Heart right ventricle (tissue), 16 donors: Measurements from ENCODE around the gene INTS15. TPM values are rescaled to one million over a fixed set of nuclear protein-coding genes. Genes with fewer than 3 reads are reported as not detected.

Experiments used
- ATAC-seq, 8 donors: fragments of 200-7000 bp; cut with Tn5 transposase; one replicate each; pipeline ENCODE4 v1.9.1; 2020; ENCODE audit warnings: mild to moderate bottlenecking in 8 of 8, moderate library complexity in 8 of 8, moderate number of reproducible peaks in 1 of 8
- DNase-seq, 2 donors: peaks; one replicate each; pipeline ENCODE4 v3.0.0-alpha.2; 2020
- H3K27ac ChIP-seq, 10 donors: fragments of 200-600 bp; sonication (generic) in 2 of 10; one replicate each; pipeline versions ENCODE4 v1.5.0 to v1.8.0; 2020 to 2022; ENCODE audit warnings: mild to moderate bottlenecking in 3 of 10
- H3K27me3 ChIP-seq, 7 donors: fragments of 200-600 bp; one replicate each; pipeline ENCODE4 v1.8.0; 2021 to 2022; ENCODE audit warnings: mild to moderate bottlenecking in 2 of 7
- H3K36me3 ChIP-seq, 9 donors: fragments of 200-600 bp; sonication (generic) in 1 of 9; one replicate each; pipeline versions ENCODE4 v1.5.0 to v1.8.0; 2020 to 2022; ENCODE audit warnings: mild to moderate bottlenecking in 2 of 9
- H3K4me1 ChIP-seq, 9 donors: fragments of 200-600 bp; sonication (generic) in 1 of 9; one replicate each; pipeline versions ENCODE4 v1.5.0 to v1.8.0; 2020 to 2022; ENCODE audit warnings: mild to moderate bottlenecking in 4 of 9
- H3K4me3 ChIP-seq, 10 donors: fragments of 200-600 bp; sonication (generic) in 2 of 10; one replicate each; pipeline versions ENCODE4 v1.5.0 to v1.8.0; 2020 to 2022; ENCODE audit warnings: mild to moderate bottlenecking in 7 of 10, moderate library complexity in 2 of 10
- H3K9me3 ChIP-seq, 11 donors: fragments of 200-600 bp in 10 of 11; sonication (generic) in 2 of 11; one replicate each; pipeline versions ENCODE4 v1.5.0 to v1.8.0; 2013 to 2022; ENCODE audit warnings: mild to moderate bottlenecking in 2 of 11, control low read depth in 1 of 11, moderate library complexity in 1 of 11
- CTCF ChIP-seq, 9 donors: fragments of 200-600 bp; sonication (generic) in 2 of 9; IDR thresholded peaks; one replicate each; pipeline versions ENCODE4 v1.5.0 to v1.8.0; 2021 to 2022; ENCODE audit warnings: antibody characterized with exemption in 9 of 9, mild to moderate bottlenecking in 5 of 9, moderate library complexity in 1 of 9
- WGBS, 2 donors: extraction: QIAGEN DNeasy Blood & Tissue Kit; methylation state at CpG; one replicate each; pipeline ENCODE4 v1.1.7; 2013; ENCODE audit warnings: inconsistent platforms in 1 of 2; 5-methylcytosine and 5-hydroxymethylcytosine counted together
- intact Hi-C, 10 donors: fragments of 100-400 bp; cut with DNase I; formaldehyde crosslinking; loops; one replicate each; pipeline versions ENCODE4 v1.11.1 to v1.14.2; 2022
- polyA plus RNA-seq, 2 donors: library from polyadenylated mRNA; stranded (reverse); fragments of 200-250 nt; gene quantifications; one replicate each; pipeline ENCODE4 v1.2.3, GENCODE V29; 2013
- total RNA-seq, 10 donors: library from RNA; stranded (reverse); fragmentation: NEBNext Ultra II Directional in 3 of 10; extraction: Animal tissue kit (Norgen Biotek cat#: 25700) in 3 of 10; gene quantifications; one replicate each; pipeline versions ENCODE4 v1.2.1 to v1.2.4, GENCODE V29; 2021 to 2023
- donor health status: Arrhythmogenic right ventricular cardiomyopathy.
- donor health status: ischemic (EF 13 %, LVEDD 7.1; RV severe dilation, severe dysfunction).
- donor health status: healthy with polysubstance abuse.
- donor health status: DM: no; HTN: yes; CAD: no.
- donor health status: DM: no; HTN: no; CAD: no.
- donor health status: ischemic (EF 25% LVEDD 6.9; RV normal size, moderate dysfunction).
- donor health status: ischemic (EF 25% LVEDD 5.7; RV mildly dilated, moderate dysfunction).
- donor health status: healthy.
- donor health status: DM: yes; HTN: yes; CAD: no.
- donor health status: Ischemic cardiomyopathy.
- donor health status: ischemic (EF 35%, LVEDD 5.7; RV mildly dilated, moderate dysfunction).
- donor health status: nonischemic (EF 11% LVEDD 7.7; RV severe dilation, severe dysfunction).
- donor health status: DM: yes; HTN: yes; CAD: no.
- donor health status: PGD.
- donor health status: ischemic (EF 29% LVEDD 5.4; RV normal size, mild dysfunction).
- donor health status: nonischemic (EF 23%, LVEDD 6.1; RV moderate dilation, normal function).

Gene INTS15
- total and polyA plus RNA-seq, 12 donors: 9.8 to 22.0 (median 13.4) TPM

DNA sequence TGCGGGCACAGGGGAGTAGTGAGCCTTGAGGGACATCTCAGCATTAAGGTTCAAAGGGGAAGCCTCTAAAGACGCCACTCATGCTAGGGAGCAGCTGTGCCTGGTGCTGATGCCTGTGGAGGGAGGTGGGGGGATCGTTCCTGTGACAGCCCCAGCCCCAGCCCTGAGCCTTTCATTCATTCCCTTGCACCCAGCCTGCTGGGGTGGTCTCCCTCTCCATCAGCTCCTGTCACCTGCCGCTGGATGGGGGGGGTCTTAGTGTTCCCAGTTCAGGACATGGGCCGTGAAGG is 58.9 kb downstream of the INTS15 start:
- WGBS, 2 donors: 93 to 97% methylated on average over 5 of the region's 5 CpGs
- TF ChIP-seq CTCF (IDR thresholded peaks at IDR 0.05): no peak
- no peak for ATAC-seq
- Histone ChIP-seq H3K27me3 (no peaks in the 10 kb centered on the region), H3K9me3 (peaks cover 0 to 20% (median 0%) of the 10 kb centered on the region in 11 donors), H3K36me3 (peaks cover 3 to 94% (median 26%) of the 10 kb centered on the region in 9 donors), H3K4me1 (peaks cover 0 to 4% (median 0%) of the 10 kb centered on the region in 9 donors), H3K27ac (no peak overlapping the region), H3K4me3 (no peak overlapping the region)
- DNase-seq: no peak
- intact Hi-C loops: no loop called here

DNA sequence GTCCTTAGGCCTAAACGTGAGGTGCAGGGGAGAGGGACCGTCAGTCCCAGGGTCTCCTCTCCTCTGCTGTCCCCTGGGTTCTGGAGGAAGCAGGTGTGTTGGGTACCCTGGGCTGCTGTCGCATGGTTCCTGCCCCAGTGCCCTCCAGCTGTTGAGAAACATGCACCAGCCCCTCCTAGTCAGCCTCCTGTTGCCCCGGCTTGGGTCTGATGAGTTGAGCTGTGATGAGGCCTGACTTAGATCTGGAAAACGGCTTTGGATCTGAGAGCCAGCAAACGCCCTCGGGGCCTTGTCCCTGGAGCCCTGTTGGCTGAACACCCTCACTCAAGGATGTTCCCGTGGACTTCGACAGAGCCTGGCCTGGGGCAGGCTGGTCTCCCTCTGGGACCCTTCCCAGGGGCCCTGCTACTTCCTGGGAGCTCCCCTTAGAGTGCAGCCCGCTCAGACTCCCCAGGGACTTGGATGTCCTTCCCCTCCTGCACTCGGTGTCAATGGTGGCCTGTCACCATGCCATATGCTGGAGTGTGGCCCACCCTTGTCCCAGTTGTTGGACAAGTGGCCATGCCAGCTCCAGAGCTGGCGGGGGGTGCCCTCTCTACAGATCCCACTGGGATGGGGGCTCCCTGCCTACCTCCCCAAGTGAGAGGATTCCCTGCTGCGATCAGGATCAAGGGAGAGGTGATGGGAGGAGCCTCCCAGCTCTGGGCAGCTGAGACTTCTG is 59.6 kb downstream of the INTS15 start:
- H3K27me3 ChIP-seq: no peaks in the 10 kb centered on the region
- no peak for TF ChIP-seq CTCF (IDR thresholded peaks at IDR 0.05)
- peaks cover 4 to 94% (median 26%) of the 10 kb centered on the region in 9 donors for H3K36me3 ChIP-seq
- intact Hi-C loops: no loop called here
- peaks cover 0 to 20% (median 0%) of the 10 kb centered on the region in 11 donors for H3K9me3 ChIP-seq
- no peak for DNase-seq
- no peak for ATAC-seq
- 76 to 80% methylated on average over 13 of the region's 13 CpGs for WGBS, 2 donors
- H3K27ac ChIP-seq: no peak overlapping the region
- H3K4me1 ChIP-seq: peaks cover 0 to 4% (median 0%) of the 10 kb centered on the region in 9 donors
- H3K4me3 ChIP-seq: no peak overlapping the region

GRCh38 chr7:6650086-6650485 is 60.3 kb downstream of the INTS15 start:
- 94 to 97% methylated on average over 10 of the region's 10 CpGs for WGBS, 2 donors
- H3K9me3 ChIP-seq: peaks cover 0 to 20% (median 0%) of the 10 kb centered on the region in 11 donors
- TF ChIP-seq CTCF (IDR thresholded peaks at IDR 0.05): no peak
- H3K27ac ChIP-seq: no peak overlapping the region
- H3K4me3 ChIP-seq: no peak overlapping the region
- H3K4me1 ChIP-seq: peaks cover 0 to 4% (median 0%) of the 10 kb centered on the region in 9 donors
- H3K36me3 ChIP-seq: peaks cover 6 to 94% (median 20%) of the 10 kb centered on the region in 9 donors
- ATAC-seq (no peak), DNase-seq (no peak)
- H3K27me3 ChIP-seq: no peaks in the 10 kb centered on the region
- intact Hi-C loops: no loop called here

DNA sequence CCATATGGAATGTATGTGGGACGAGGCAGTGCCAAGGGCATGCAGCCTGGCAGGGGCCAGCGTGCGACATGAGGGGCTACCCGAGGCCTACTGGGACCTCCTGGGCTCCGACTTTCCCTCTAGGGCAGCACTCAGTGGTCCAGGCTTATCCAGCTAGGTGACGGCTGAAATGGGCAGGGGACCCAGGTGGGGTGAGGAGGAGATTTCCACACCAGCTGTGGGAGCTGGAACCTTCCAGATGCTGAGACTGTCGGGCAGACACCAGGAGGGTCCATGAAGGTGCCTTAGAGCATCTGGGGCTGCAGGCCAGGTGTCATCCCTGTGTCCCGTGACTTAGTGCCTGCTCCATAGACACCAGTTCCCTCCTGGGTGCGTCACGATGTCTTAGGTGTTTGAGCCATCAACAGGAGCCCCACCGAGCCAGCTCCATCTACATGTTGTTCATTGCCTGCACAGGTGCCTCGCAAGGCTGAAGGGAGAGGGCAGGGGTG is 60.7 kb downstream of the INTS15 start:
- ATAC-seq (no peak), DNase-seq (no peak)
- 96 to 98% methylated on average over 12 of the region's 12 CpGs for WGBS, 2 donors
- peaks cover 6 to 94% (median 20%) of the 10 kb centered on the region in 9 donors for H3K36me3 ChIP-seq
- H3K4me3 ChIP-seq: no peak overlapping the region
- H3K27ac ChIP-seq: no peak overlapping the region
- intact Hi-C loops: no loop called here
- H3K27me3 ChIP-seq: no peaks in the 10 kb centered on the region
- TF ChIP-seq CTCF (IDR thresholded peaks at IDR 0.05): no peak
- peaks cover 0 to 20% (median 0%) of the 10 kb centered on the region in 11 donors for H3K9me3 ChIP-seq
- peaks cover 0 to 4% (median 0%) of the 10 kb centered on the region in 9 donors for H3K4me1 ChIP-seq
